ENCODE measurements around the gene FGD3. TPM values are rescaled to one million over a fixed set of nuclear protein-coding genes. Genes with fewer than 3 reads are reported as not detected.

Gene FGD3
- total RNA-seq, 2 donors from 2014 or later = 3.6 to 4.3 TPM

DNA sequence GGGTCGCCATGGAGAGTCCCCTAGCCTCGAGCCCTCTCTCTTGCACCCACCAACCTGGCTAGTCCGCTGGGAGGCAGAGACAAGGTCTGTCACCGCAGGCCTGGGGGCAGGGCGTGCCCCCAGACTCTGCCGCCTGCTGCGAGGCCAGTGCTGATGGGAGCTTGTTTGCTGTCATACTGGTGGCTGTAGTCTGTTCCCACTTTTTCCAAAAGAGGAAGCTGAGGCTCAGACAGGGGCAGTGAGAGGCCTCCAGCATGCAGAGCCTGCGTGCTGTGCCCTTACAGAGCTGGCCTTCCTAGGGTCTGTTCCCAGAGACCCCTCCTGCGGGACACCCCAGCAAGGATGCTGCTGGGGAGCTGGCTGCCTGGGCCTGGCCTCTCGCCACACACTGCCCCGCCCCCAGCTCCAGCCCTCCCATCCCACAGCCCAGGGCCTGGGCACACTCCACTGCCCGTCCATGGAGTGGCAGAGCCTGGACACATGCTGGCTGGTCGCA is 90.2 kb downstream of the FGD3 start:
- no peak for DNase-seq
- intact Hi-C loops (cut with DNase I, micrococcal nuclease) = no loop called here

DNA sequence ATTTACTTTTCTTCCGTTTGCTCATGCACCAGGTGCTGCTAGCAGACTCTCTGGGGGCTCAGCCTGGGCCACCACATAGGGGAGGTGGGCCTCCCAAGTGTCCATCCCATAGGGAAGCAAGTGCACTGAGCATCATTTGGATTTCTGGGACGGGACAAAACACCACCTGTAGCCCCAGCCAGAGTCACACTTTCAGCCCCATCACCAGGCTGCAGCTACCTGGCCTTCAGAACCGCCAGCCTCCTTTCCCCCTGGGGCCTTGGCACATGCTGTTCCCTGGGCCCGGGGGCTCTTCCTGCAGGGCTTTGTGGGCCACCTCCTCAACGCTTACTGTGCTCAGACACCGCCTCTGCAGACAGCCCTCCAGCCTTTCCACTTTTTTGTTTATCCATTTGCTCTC is 91.6 kb downstream of the FGD3 start:
- no peak for ATAC-seq
- intact Hi-C loops (cut with DNase I, micrococcal nuclease) = no loop called here
- no peak for DNase-seq

More for the DNA sequence above, 90.2 kb downstream of the FGD3 start:
- no peak for ATAC-seq

DNA sequence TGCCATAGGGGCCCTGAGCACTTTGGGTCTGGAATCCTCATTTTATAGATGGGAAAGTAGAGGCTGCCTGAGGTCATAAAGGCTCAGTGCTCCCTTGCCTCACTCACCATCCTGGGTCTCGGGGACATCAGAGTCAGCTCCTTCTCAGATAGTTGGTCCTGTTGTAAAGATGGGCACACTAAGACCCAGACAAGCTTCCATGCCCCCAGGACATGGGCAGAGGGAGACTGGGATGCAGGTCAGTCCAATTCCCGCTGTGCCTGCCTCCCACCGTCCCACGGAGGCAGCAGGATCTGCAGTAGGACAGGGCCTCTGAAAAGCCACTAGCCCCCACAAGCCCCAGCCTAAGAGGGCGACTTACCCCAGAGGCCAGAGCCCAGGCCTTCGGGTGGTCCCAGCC is 92.1 kb downstream of the FGD3 start:
- intact Hi-C loops (cut with DNase I, micrococcal nuclease) = no loop called here
- ATAC-seq (no peak), DNase-seq (no peak)

DNA sequence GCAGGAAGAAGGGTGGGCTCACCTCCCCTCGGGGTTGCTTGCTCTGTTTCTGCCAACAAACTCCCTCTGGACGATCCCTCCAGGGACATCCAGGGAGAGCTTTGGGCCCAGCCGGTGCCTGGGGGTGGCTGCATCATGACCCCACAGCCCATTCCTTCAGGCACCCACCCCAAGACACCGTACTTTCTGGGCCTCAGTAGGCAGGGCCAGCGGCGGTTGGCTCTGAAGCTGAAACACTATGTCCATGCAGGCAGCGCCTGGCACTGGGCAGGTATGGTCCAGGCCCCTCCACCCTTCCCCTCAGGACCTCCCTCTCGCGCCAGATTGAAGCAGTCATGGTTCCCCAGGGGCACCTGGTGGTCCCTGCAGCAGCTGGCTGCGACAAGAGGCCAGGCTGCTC is 92.7 kb downstream of the FGD3 start:
- no peak for DNase-seq
- intact Hi-C loops (cut with DNase I, micrococcal nuclease) = no loop called here
- ATAC-seq = no peak

DNA sequence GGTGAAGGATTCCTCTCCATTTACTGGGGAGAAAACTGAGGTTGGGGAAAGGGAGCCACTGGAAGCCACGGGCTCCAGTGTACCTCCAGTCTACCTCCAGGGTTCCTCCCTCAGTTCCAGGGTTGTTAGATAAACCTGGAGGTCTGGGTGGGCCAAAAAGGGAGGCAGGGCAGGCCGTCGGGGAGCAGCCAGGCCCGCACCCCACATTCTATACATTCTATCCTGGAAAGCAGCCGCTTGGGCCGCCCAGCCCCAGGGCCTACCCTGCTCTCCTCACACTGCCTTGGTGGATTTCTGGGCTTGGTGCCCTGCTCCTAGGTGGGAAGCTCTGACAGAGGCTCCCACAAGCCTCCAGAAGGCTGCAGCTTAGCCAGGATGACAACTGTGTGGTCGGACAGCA is 93.1 kb downstream of the FGD3 start:
- ATAC-seq (no peak), DNase-seq (no peak)
- intact Hi-C loops (cut with DNase I, micrococcal nuclease) = no loop called here

DNA sequence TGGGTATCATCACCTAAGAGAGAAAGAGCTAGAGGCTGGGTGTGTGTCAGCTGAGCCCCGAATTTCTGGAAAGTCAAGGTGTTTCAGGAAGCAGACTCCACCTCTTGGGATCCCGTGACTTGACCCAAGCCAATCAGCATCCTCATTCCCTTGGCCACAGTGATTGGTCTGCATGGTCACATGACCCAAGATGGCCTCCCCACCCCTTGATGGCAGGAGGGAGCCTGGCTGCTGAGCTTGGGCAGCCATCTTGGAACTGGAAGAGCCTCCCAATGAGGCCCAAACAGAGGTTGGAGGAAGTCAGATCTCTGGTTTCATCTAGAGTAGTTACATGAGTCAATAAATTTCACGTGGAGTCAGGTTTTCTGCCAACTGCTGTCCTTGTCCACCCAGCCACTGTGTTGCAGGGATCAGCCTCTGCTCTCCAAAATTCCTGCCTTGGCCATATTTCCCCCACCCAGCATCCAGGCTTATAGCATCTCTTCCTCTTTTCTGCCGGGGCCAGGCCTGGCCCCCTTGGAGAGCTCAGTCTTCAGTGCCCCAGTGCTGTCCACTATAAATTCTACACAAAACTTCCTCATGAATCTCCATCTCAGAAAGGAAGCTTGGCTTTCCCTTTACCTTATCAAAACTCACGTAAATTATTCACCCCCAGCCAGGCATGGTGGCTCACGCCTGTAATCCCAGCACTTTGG is 93.9 kb downstream of the FGD3 start:
- intact Hi-C loops (cut with DNase I, micrococcal nuclease) = no loop called here
- ATAC-seq (no peak), DNase-seq (no peak)

DNA sequence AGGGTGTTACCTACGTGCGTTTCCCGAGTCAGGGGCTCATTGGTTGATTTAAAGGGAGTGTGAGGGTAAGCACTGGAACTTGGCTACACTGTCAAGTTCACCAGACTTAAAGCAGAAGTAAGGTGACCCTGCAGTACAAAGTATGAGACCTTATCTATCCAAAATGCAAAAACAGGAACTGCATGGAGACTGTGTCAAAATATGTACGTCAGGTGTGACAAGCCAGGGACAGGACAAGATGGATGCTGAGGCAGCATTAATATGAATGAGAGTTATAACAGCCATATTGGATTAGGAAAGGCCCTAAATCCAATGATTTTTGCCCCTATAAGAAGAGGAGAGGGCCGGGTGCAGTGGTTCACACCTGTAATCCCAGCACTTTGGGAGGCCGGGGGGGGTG is 95.8 kb downstream of the FGD3 start:
- DNase-seq (no peak), ATAC-seq (no peak)
- intact Hi-C loops (cut with DNase I, micrococcal nuclease) = no loop called here

DNA sequence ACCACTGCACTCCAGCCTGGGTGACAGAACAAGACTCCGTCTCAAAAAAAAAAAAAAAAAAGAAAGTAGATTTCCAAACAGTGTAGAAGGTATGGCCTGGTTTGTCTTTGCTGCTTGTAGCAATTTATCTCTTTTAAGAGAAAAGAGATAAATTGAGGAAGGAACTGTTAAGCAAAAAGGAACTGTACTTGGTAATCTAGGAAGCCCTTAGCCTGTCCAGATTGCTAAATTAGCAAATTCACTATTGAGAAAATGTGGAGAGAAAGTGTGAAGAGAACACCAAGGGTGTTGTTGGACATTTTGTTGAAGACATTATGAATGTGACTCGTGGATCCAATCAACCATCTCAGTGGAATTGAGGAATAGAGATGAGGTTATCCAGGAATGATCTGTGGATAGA is 98.2 kb downstream of the FGD3 start:
- DNase-seq (no peak), ATAC-seq (no peak)
- intact Hi-C loops (cut with DNase I, micrococcal nuclease) = no loop called here

DNA sequence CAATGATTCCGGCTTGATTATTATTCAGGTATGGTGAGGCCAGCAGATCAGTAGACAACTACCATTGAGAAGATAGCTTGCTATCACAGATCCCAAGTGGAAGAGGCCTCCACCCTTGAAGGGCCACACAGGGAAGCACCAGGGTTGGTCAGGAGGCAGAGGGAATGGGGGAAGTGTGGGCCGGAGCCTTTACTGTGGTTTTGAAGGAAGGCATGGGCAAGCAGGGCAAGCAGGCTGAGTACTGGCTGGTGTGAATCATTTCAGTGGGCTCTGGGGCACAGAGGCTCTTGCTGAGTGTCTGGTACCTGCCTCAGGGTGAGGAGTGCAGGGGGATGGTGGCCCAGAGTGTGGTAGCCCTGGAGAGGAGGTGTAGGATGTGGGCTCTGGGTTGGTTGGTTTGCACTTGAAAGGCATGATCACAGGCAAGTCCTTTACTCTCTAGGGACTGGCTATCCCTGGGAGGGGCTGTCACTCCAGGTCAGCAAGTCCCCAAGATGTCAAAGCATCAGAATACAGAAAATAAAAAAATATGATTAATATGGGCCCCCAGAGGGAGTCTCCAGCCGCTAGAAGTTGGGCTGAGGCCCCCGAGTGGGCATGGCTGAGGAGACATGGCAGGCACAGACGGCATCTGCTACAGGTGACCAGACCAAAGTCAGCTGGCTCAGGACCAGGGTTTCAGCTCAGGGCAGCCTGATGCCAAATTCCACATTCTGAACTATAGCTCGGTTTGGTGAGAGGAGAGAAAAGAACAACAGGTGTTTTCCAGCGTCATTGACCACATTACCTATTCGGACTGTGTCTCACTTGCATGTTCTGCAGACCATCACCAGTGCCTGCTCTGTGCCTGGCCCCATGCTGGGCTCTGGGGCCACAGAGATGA is 101.5 kb downstream of the FGD3 start:
- no peak for ATAC-seq
- intact Hi-C loops (cut with DNase I, micrococcal nuclease) = no loop called here
- no peak for DNase-seq

DNA sequence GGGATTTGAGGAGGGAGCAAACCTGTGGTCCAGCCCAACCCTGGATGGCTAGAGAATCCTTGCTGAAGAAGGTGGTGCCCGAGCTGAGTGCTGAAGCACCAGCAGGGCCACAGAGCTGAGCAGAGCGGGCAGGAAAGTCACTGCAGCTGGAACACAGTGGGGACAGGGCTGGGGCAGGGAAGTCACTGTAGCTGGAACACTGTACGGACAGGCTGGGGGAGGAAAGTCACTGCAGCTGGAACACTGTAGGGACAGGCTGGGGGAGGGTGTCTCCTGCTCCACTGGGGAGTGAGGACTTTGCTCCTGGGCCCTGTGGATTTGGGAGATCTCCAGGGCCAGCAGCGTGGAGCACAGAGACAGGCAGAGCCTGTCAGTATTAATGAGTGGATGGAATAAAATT is 102.2 kb downstream of the FGD3 start:
- ATAC-seq (no peak), DNase-seq (no peak)
- intact Hi-C loops (cut with DNase I, micrococcal nuclease) = no loop called here

DNA sequence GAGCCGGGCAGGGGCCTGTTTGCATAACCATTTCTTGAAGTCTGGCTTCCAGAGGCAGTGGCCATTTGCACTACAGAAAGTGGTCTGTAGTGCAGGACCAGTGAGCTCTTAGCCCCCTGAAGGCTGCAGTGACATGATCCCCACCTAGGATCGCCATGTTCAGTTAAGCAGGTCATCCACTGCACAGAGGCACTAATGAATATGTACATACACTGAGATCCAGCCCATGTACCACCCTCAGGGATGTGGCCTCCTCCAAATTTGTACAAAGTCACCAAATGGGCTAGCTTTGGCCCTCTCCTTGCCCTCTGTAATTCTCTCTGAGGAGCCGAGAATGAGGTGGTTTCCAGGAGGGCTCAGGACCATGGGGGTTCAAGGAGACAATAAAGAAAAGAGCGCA is 102.9 kb downstream of the FGD3 start:
- DNase-seq (no peak), ATAC-seq (no peak)
- intact Hi-C loops (cut with DNase I, micrococcal nuclease) = no loop called here

DNA sequence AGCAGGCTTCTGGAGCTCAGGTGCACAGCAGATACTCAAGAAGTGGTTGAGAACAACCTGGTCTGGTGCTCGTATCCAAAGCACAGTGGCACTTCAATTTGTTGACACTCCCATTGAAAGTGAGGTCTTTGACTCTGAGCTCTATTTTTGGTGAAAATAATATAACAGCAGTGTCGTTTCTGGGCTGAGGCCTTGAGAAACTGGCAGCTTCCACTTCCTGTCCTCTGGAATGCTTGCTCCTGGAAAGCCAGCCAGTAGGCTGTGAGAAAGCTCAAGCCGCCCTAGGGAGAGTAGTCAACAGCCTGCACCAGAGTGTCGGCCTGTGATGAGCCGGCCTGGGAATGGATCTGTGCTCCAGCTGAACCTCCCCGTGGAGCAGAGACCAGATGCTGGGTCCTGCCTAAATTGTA is 104.4 kb downstream of the FGD3 start:
- DNase-seq (no peak), ATAC-seq (no peak)
- intact Hi-C loops (cut with DNase I, micrococcal nuclease) = no loop called here

DNA sequence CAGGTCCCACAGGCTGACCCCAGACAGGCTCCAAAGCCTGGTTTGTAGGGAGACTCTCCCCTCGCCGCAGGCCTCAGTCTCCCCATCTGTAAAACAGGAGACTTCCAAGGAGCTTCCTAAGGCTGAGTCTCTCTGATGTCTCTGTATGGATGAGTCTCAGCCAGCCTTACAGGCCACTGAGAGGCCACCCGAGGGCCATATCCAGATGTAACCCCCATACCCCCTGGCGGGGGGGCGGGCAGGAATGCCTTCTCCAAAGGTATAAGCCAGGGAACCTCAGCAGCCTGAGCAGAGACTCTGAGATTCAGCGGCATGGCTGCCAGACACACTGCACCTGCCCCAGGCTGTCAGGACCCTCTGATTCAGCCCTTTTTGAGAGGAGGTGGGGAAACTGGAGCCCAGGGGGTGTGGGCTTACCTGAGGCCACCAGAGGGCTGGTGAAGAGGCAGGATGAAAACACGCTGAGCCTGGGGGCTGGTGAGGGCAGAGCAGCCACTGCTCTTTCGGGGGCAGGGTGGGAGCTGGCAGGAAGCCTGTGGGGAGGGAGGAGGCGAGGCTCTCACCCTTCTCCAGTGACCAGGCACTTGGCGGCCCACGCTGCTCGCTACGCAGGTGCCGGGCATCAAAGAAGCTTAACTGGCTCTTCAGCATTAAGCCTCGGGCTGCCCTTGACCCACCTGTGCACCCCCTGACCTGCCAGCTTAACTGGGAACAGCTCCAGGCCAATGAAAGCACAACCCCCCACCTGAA is 105.6 kb downstream of the FGD3 start:
- DNase-seq (no peak), ATAC-seq (no peak)
- intact Hi-C loops (cut with DNase I, micrococcal nuclease) = no loop called here

DNA sequence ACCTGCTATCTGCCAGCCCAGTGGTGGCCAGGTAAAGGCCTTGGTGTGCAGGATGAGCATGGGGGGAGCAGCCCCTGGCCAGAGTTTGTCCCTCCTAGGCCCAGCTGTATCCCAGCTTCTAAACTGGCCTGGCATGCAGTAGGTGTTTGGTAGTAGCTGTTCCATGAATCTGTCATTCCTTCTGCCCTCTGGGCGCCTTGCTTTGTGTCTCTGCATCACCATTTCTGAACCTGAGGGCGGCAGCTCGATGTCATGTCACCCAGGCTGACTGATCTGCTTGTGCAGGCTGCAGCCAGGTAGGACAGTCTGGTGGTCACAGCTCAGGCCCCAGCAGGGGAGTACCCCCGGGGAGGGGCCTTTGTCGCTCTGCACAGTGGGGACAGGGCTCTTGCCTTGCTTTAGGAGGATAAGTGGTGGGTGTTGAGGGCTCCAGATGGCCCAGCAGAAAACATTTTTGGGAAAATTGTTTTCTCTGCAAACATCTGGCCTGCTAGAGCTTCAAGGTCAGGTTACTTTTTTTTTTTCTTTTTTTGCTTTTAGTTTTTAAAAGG is 106.5 kb downstream of the FGD3 start:
- intact Hi-C loops (cut with DNase I, micrococcal nuclease) = no loop called here
- no peak for DNase-seq

DNA sequence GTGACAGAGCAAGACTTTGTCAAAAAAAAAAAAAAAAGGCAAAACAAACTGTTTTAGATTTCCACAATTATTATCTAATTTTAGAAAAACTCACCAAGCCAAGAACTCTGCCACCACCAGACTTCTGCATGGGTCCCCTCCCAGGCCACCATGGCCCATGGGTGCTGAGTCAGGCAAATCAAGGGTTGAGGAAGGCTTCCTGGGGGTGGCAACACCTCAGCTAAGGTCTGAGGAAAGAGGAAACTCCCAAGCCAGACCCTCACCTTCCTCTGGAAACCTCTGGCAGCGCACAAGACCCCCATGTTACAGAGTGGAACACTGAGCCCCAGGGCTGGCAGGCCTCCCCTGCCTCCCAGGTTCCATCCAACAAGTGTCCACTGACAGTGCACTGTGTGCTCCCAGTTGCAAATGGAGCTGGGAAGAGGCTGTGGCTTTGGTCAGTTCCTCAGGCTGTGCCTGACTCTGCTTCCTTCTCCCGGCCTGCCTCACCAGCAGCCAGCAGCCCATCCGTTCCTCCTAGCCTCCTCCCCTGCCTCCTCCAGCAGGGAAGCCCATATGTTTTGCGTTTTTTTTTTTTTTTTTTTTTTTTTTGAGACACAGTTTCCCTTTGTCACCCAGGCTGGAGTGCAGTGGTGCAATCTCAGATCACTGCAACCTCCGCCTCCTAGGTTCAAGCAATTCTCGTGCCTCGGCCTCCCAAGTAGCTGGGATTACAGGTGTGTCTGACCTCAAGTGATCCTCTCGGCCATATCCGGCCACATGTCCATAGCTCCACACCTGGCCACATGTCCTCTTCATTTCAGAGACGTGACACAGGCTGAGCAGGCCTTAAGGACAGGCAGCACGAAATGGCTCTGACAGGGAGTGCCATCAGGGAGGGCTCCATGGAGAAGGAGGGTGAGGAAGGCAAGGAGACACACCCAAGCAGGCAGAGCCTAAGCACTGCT is 107.7 kb downstream of the FGD3 start:
- intact Hi-C loops (cut with DNase I, micrococcal nuclease) = no loop called here
- DNase-seq (no peak), ATAC-seq (no peak)

More for the DNA sequence above, 106.5 kb downstream of the FGD3 start:
- ATAC-seq = no peak

DNA sequence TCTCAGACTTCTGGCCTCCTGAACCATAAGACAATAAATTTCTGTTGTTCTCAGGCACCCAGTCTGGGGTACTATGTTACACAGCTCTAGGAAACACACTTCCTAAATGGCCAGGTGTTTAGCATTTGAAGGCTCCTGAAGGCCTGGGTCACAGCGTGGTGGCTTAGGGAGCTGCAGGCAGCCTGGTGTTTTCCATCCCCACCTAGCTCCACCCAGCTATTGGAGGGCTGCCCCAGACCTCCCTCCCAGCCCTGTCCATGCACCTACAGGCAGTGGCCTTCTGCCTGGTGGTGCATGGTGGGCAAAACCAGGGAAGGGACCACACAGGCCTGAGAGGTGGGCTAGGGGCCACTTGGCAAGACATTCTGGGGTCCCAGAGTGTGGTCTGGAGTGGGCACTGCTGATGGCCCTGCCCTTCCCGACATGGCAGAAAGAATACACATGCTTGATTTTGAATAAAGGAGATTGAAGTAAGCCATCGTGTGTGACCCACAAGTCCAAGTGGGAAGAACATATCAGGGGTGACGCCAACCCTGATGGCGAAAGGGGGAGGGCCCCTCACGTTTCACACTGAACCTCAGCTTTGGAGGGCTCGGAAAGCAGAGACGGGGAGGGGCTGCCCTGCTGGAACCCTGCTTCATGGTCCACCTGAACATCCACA is 109.8 kb downstream of the FGD3 start:
- DNase-seq (no peak), ATAC-seq (no peak)
- intact Hi-C loops (cut with DNase I, micrococcal nuclease) = no loop called here

DNA sequence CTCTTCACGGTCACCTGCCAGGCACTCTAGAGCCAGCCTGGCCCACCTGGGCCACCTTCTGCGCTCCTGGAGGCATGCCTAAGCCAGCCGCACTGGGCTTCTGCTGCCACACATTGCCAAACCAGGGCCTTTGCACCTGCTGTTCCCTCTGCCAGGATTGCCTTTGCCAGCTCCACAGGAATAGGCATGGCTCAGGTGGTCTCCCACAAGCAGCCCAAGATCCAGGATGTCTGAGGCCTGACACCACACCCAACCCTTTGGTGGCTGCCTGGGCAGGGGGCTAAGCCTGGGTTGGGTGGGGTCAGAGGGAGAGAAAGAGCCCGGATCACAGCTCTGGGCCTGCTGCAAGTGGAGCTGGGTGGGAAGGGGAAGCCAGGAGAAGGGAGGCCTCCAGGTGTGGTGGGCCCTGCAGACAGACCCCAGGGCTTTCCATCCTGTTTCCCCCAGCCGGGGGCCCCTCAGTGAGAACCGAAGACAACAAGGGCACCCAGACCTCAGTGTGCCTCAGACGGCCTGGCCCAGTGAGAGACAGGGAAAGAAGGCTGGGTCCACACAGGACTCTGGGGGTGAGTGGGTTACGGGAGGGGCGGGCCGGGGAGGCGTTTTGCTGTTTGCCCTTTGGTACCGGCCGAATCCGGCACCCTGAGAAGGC is 110.5 kb downstream of the FGD3 start:
- DNase-seq (no peak), ATAC-seq (no peak)
- intact Hi-C loops (cut with DNase I, micrococcal nuclease) = no loop called here

Measured in left colon (tissue), 2 donors.